ENCODE measurements around the gene DNM3.

Gene DNM3

DNA sequence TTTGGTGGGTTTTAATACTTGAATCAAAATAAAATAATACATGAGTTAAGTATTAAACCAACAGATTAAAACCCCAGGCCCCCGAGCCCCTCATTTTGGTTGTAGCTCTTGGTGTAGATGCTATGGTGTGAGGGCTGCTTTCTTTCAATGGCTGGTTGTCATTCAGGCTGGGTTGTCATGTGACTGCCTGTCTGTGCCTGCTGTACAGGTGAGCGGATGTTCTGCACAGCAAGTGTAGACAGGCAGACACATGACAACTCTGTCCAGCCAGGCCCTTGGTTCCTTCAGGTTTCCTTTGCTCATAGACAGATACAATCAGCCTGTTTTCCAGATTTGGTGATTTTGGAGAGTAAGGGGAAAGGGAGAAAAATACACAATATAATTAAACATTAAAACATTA is 297.3 kb downstream of the DNM3 start:
- Histone ChIP-seq H3K27ac (ENCODE audit: poor library complexity, severe bottlenecking) (no peak overlapping the region), H3K36me3 (ENCODE audit: low read depth) (no peaks in the 10 kb centered on the region), H3K9me3 (ENCODE audit: severe bottlenecking) (no peaks in the 10 kb centered on the region), H3K4me1 (ENCODE audit: insufficient read depth, poor library complexity, severe bottlenecking) (peaks cover 9% of the 10 kb centered on the region), H3K27me3 (ENCODE audit: insufficient read depth, poor library complexity, severe bottlenecking) (no peaks in the 10 kb centered on the region), H3K4me3 (ENCODE audit: severe bottlenecking) (no peak overlapping the region)
- ATAC-seq (ENCODE audit: low read depth) (peak; percentile 68; the same call in 2 of the 3 replicates), DNase-seq (ENCODE audit: low spot score) (no peak)
- TF ChIP-seq, protein P1, sequence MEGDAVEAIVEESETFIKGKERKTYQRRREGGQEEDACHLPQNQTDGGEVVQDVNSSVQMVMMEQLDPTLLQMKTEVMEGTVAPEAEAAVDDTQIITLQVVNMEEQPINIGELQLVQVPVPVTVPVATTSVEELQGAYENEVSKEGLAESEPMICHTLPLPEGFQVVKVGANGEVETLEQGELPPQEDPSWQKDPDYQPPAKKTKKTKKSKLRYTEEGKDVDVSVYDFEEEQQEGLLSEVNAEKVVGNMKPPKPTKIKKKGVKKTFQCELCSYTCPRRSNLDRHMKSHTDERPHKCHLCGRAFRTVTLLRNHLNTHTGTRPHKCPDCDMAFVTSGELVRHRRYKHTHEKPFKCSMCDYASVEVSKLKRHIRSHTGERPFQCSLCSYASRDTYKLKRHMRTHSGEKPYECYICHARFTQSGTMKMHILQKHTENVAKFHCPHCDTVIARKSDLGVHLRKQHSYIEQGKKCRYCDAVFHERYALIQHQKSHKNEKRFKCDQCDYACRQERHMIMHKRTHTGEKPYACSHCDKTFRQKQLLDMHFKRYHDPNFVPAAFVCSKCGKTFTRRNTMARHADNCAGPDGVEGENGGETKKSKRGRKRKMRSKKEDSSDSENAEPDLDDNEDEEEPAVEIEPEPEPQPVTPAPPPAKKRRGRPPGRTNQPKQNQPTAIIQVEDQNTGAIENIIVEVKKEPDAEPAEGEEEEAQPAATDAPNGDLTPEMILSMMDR (IDR thresholded peaks at IDR 0.05; ENCODE audit: poor library complexity, severe bottlenecking): no peak

DNA sequence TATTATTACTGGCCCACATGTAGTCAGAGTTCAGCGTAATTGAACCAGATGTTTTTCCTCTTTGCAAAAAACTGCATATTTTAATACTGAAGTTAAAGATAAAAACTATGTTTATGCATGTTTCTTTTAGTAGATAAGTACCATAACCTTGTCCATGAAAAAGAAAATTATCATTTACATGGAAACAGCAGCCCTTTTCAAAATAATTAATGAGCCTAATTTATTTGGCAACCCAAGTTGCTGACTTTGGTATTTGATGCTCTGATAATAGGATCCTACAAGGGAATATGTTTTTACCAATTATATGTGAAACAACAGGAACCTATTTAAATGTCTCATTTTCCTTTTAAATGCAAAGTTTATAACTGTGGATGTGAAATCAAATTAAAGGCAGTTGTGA is 297.9 kb downstream of the DNM3 start:
- Histone ChIP-seq H3K4me1 (ENCODE audit: insufficient read depth, poor library complexity, severe bottlenecking) (peaks cover 9% of the 10 kb centered on the region), H3K36me3 (ENCODE audit: low read depth) (no peaks in the 10 kb centered on the region), H3K27me3 (ENCODE audit: insufficient read depth, poor library complexity, severe bottlenecking) (no peaks in the 10 kb centered on the region), H3K27ac (ENCODE audit: poor library complexity, severe bottlenecking) (no peak overlapping the region), H3K9me3 (ENCODE audit: severe bottlenecking) (no peaks in the 10 kb centered on the region), H3K4me3 (ENCODE audit: severe bottlenecking) (no peak overlapping the region)
- TF ChIP-seq, protein P1 (IDR thresholded peaks at IDR 0.05; ENCODE audit: poor library complexity, severe bottlenecking): no peak
- no peak for ATAC-seq (ENCODE audit: low read depth)
- no peak for DNase-seq (ENCODE audit: low spot score)

DNA sequence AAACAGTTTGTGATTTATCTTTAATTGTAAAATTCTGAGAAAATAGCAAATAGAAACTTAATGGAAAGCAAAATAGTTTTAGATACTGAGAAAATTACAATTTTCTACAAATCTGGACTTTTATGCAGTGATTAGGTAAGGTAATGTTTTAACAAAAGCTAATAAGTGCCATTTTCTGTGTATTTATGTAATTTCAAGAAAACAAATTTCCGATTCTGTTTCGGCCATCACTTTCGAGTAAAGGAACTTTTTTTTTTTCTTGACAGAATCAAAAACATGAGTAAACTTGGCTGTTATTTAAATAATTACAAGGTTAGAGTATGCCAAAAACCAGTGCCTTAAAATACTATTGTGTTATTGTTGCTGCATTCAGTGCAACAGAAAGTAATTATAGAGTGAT is 298.8 kb downstream of the DNM3 start:
- no peaks in the 10 kb centered on the region for H3K27me3 ChIP-seq (ENCODE audit: insufficient read depth, poor library complexity, severe bottlenecking)
- H3K27ac ChIP-seq (ENCODE audit: poor library complexity, severe bottlenecking): no peak overlapping the region
- ATAC-seq (ENCODE audit: low read depth) (no peak), DNase-seq (ENCODE audit: low spot score) (no peak)
- no peaks in the 10 kb centered on the region for H3K36me3 ChIP-seq (ENCODE audit: low read depth)
- no peak overlapping the region for H3K4me3 ChIP-seq (ENCODE audit: severe bottlenecking)
- TF ChIP-seq, protein P1 (IDR thresholded peaks at IDR 0.05; ENCODE audit: poor library complexity, severe bottlenecking): no peak
- peaks cover 9% of the 10 kb centered on the region for H3K4me1 ChIP-seq (ENCODE audit: insufficient read depth, poor library complexity, severe bottlenecking)
- H3K9me3 ChIP-seq (ENCODE audit: severe bottlenecking): no peaks in the 10 kb centered on the region

DNA sequence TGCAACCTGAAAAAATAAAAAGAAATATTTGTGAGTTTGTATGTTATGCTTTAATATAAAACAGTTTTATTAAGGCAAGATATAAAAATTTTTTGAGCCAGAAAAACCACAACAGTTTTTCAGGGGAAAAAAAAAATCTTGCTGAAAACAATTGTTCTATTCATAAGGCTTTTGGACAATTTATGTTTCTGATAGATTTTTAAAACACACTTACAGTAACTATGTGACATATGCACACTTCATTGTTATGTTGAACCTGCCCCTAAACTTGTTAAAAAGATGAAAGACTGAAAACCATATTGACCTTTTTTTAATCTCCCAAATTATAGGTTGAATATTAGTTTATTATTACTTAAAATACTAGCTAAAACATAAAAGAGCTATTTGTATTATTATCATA is 299.3 kb downstream of the DNM3 start:
- no peak for ATAC-seq (ENCODE audit: low read depth)
- H3K27me3 ChIP-seq (ENCODE audit: insufficient read depth, poor library complexity, severe bottlenecking): no peaks in the 10 kb centered on the region
- H3K27ac ChIP-seq (ENCODE audit: poor library complexity, severe bottlenecking): no peak overlapping the region

DNA sequence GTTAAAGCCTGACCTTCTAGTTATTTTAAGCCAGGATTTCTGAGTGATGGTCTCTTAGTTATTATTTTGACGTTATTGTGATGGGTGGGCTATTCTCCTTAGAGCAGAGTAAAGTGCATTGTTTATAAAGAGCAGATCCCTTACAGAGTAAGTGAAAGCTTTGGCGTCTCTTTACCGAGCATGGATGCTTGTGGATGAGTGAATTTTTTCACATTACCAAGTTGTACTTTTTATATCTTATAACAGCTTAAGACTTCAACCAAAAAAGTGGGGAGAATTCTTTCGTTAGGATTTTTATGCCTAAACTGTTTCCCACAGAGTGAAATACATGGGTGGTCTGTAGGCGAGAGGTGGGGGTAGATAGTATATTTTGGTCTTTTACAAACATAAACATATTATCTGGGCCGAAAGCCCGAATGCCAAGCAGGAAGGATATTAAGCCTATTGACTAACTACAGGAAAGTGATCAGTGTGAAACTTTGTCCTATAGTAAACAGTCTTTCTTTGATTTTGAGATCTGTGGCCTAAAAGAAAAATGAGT is 300.1 kb downstream of the DNM3 start:
- Histone ChIP-seq H3K9me3 (ENCODE audit: severe bottlenecking) (no peaks in the 10 kb centered on the region), H3K4me3 (ENCODE audit: severe bottlenecking) (no peak overlapping the region), H3K4me1 (ENCODE audit: insufficient read depth, poor library complexity, severe bottlenecking) (peaks cover 16% of the 10 kb centered on the region), H3K27me3 (ENCODE audit: insufficient read depth, poor library complexity, severe bottlenecking) (no peaks in the 10 kb centered on the region), H3K36me3 (ENCODE audit: low read depth) (no peaks in the 10 kb centered on the region), H3K27ac (ENCODE audit: poor library complexity, severe bottlenecking) (no peak overlapping the region)
- TF ChIP-seq, protein P1 (IDR thresholded peaks at IDR 0.05; ENCODE audit: poor library complexity, severe bottlenecking): no peak
- ATAC-seq (ENCODE audit: low read depth) (no peak), DNase-seq (ENCODE audit: low spot score) (no peak)

More for the DNA sequence above, 299.3 kb downstream of the DNM3 start:
- no peaks in the 10 kb centered on the region for H3K9me3 ChIP-seq (ENCODE audit: severe bottlenecking)
- DNase-seq (ENCODE audit: low spot score): no peak
- H3K4me3 ChIP-seq (ENCODE audit: severe bottlenecking): no peak overlapping the region
- TF ChIP-seq, protein P1 (IDR thresholded peaks at IDR 0.05; ENCODE audit: poor library complexity, severe bottlenecking): no peak
- H3K36me3 ChIP-seq (ENCODE audit: low read depth): no peaks in the 10 kb centered on the region
- peaks cover 9% of the 10 kb centered on the region for H3K4me1 ChIP-seq (ENCODE audit: insufficient read depth, poor library complexity, severe bottlenecking)
